Testis (tissue), 2 donors: ENCODE data around the gene PLD1.

Experiments
- POLR2A ChIP-seq: fragments of 450-650 bp; IDR thresholded peaks from one replicate; pipeline ENCODE4 v1.6.1; 2017; ENCODE audit warnings: antibody characterized with exemption, mild to moderate bottlenecking, moderate library complexity
- TF ChIP-seq, protein P1 (sequence below), 3 experiments: fragments of 450-650 bp in 2 of 3; fragments of 200-600 bp in 1 of 3; sonication (generic) in 1 of 3; IDR thresholded peaks; one replicate each; pipeline ENCODE4 v1.5.1; 2016 to 2019; ENCODE audit warnings: antibody characterized with exemption in 3 of 3, mild to moderate bottlenecking in 2 of 3, moderate library complexity in 1 of 3

- no peak for TF ChIP-seq POLR2A
- TF ChIP-seq, protein P1, sequence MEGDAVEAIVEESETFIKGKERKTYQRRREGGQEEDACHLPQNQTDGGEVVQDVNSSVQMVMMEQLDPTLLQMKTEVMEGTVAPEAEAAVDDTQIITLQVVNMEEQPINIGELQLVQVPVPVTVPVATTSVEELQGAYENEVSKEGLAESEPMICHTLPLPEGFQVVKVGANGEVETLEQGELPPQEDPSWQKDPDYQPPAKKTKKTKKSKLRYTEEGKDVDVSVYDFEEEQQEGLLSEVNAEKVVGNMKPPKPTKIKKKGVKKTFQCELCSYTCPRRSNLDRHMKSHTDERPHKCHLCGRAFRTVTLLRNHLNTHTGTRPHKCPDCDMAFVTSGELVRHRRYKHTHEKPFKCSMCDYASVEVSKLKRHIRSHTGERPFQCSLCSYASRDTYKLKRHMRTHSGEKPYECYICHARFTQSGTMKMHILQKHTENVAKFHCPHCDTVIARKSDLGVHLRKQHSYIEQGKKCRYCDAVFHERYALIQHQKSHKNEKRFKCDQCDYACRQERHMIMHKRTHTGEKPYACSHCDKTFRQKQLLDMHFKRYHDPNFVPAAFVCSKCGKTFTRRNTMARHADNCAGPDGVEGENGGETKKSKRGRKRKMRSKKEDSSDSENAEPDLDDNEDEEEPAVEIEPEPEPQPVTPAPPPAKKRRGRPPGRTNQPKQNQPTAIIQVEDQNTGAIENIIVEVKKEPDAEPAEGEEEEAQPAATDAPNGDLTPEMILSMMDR (IDR thresholded peaks at IDR 0.05), result no peak
These were observed 56.4 kb downstream of the PLD1 start for GRCh38 chr3:171753665-171754408.
